Ureter (tissue), 1 donor: ENCODE results near the gene ANGPTL2. TPM values are rescaled to one million over a fixed set of nuclear protein-coding genes. Genes with fewer than 3 reads are reported as not detected.

Experiments used
- DNase-seq: peaks from one replicate; pipeline ENCODE4 v3.0.0-alpha.2; 2020; ENCODE audit warnings: low spot score
- total RNA-seq: library from RNA; stranded (reverse); gene quantifications from one replicate; pipeline ENCODE4 v1.2.4, GENCODE V29; 2023
- donor health status: DM: yes; HTN: yes; CAD: no.

The ANGPTL2 gene, protein sequence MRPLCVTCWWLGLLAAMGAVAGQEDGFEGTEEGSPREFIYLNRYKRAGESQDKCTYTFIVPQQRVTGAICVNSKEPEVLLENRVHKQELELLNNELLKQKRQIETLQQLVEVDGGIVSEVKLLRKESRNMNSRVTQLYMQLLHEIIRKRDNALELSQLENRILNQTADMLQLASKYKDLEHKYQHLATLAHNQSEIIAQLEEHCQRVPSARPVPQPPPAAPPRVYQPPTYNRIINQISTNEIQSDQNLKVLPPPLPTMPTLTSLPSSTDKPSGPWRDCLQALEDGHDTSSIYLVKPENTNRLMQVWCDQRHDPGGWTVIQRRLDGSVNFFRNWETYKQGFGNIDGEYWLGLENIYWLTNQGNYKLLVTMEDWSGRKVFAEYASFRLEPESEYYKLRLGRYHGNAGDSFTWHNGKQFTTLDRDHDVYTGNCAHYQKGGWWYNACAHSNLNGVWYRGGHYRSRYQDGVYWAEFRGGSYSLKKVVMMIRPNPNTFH
- total RNA-seq, result 22.2 TPM

DNA sequence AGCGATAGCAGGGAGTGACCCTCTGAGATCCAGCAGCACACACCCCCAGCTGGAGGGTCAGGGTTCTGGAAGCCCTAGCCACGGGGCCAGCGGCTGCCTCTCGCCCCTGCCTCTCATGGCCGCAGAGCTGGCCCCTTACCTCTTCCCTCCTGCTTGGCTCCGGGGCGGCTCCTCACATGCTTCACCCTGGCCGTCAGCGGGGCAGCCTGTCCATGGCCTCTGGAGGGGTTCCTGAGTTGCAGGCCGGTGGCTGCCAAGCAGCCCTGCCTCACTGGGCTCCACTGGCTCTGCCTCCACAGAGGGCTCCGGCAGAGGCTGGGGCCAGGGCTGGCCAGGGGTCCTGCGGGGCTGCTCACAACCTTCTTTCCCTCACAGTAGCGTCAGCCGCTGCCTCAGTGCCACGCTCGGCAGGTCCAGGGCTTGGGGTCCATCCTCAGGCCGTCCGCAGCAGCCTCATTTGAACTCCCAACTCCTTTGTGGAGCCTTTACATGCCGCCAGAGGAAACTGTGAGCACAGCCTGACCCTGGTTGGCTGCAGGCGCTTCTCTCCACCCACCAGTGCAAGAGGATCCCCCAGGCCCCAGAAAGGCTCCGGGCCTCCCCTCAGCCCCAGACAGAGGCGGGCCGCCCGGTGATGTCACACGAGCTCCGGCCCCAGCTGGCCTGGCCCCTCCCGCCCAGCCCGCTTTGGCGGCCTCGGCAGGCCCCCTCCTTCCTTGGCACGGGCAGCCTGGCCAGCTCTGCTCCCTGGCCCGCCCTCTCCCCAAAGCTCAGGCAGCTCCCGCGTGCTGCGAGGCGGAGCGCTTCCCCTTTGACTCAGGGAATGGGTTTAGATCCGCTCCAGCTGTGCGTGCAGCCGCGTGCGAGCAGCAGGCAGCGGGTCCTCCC lies at the start of gene ANGPTL2:
Gene ANGPTL2, minus strand, starts transcription at position 460 of the 888 bp plus-strand sequence. CDS start 13,904 bp downstream, outside the sequence.
- peak; percentile 88 for DNase-seq

DNA sequence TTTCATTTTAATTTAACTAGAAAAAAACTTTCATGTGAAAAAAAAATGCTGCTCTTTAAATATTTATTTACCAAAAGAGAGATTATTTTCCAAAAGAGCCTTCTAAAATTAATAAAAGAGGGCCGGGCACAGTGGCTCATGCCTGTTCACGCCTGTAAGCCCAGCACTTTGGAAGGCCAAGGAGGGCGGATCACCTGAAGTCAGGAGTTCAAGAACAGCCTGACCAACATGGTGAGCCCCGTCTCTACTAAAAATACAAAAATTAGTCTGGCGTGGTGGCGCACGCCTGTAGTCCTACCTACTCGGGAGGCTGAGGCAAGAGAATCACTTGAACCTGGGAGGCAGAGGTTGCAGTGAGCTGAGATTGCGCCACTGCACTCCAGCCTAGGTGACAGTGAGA lies 48.9 kb upstream of the ANGPTL2 start:
- DNase-seq, result peak; percentile 17

DNA sequence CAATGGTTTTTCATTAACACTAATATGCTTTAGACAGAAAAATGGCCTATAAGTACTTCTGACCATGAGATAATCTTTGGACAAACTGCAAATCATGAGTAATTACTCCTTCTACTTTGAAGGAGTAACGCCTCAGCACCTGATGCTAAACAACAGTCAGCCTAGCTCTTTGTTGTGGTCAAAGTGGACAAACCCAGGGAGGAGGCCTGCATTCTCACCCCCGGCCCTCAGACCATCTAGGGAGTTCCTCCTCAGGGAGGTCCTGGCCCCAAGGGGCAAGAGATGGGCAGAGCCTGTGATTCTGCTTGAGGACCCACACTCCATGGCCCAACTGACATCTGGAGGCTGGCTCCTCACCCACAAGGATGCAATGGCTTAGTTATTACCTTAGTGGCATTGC lies 48.2 kb upstream of the ANGPTL2 start:
- peak; percentile 35 for DNase-seq

DNA sequence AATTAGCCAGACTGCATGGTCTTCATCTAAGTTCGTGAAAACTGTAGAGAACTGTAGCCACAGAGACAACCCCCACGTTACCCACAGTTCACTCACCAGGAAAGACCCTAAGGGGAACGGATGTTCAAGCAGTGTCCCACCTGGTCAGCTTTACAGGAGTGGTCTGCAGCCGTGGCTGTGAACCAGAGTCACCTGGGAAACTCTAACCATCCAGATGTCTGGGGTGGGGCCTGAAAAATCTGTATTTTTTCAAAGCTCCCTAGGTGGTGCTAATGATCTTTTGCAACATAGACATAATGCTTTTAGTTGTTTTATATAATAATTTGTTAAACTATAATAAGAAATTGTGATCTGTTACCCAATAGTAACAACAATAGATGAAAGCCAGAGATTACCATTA lies 47.7 kb upstream of the ANGPTL2 start:
- no peak for DNase-seq

DNA sequence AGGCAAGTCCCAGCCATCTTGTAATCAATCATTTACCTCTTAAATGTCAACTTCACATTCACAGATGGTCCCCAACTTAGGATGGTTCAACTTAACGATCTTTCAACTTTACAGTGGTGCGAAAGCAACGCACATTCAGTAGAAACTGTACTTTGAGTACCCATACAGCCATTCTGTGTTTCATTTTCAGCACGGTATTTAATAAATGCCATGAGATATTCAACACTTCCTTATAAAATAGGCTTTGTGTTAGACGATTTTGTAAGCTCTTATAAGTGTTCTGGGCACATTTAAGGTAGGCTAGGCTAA lies 47.1 kb upstream of the ANGPTL2 start:
- DNase-seq, result no peak

DNA sequence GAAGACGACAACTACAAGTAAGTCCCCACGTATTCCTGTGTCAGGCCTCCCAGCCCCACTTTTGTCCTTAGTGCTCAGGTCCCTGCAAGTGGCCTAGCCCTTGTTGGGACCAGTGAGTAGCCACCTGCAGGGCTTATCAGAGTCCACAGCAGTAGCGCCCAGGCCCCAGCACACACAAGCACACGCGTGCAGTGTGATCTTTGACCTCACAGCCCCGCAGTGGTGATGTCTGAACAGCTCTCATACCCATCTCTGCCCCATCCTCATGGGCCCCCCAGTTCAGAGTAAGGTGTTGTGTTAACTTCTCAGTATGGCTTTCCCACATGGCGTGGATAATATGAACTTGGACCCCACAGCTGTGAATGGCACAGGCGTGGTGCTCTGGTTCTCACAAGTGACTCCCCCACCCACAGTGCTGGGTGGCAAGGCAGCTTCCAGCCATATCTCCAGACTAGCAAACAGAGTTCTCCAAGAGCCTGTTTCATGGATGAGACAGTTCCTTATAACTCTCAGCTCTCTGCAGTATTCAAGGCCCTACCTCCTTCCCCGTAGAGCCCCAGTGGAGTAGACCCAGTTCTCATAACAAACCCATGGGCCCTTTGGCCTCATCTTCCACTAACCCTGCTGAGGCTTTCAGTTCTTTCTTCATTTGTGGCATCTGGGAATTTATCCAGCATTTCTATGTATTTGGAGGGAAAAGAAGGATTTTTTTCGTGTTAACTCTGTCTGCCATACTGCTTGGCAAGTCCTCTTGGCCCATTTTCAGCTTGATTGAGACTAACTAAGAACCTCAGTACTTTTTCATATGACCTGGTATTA lies 46.5 kb upstream of the ANGPTL2 start:
- no peak for DNase-seq

DNA sequence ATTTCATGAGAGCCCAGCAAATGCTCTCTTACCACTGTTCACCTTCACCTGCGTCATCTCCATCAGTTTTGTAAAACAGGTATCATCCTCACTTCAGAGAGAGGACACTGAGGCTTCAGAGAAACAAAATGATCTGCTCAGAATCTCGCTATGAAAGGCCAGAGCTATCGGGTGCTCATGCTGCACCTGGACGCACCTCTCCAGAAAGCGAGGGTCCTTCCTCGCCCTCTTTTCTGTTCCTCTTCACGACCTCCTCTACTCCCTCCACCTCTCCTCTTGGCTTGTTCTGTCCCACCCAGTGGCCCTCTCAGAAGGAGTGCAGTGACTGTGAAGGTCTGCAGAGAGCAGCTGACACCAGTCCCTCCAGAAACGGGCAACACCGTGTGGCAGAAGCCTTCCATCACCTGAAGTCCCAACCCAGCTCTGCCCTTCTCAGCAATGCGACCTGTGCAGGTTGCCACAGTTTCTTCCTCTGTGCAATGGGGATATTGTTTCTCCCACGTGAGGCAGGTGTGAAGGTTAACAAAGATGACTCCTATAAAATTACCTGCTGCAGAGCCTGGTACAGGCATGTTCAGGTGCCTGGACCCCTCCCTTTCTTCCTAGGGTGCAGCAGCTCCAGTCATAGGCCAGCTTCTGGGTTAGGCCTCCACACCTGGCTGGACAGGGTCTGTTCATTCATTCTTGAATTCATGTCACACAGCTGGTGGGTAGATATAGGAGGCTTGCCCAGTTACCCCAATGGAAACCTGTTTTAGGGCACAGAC lies 45.3 kb upstream of the ANGPTL2 start:
- DNase-seq, result no peak

DNA sequence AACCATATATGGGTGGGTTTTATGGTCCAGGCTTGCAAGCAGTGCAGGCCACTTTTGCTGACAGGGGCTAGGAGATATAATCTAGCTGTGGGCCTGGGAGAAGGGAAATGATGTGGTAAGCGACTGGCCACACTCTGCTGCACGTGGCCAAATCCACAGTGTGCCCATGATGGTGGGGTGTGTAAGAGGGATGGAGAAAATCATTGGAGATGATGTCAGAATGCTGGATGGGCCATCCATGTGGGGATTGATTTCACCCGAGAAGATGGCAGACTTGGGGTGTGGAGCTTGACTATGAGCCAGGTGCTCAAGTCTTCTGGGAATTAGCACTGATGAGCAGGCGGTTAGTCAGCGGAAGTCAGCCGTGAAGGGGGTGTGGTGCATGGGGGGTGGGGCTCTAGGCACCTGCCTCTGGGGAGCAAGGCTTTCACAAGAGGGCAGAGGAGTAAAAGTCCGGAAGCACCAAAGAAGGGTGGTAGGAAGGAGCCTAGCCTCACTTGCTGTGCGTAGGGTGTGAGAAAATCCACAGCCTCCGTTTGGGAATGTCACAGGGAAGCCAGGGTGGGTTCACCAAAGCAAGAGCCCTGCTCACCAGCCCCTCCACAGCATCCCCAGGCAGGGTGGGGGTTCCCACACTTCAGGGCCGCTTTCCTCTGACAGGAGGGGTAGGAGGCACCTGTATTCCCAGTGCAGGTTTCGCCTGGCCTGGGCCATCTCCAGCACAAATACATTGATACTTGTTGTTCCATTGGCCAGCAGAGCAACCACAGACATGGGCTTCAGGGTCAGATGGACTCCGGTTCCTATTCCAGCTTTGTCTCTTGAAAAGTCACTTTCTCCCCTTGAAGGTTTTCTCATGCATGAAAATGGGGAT lies 44.5 kb upstream of the ANGPTL2 start:
- no peak for DNase-seq

DNA sequence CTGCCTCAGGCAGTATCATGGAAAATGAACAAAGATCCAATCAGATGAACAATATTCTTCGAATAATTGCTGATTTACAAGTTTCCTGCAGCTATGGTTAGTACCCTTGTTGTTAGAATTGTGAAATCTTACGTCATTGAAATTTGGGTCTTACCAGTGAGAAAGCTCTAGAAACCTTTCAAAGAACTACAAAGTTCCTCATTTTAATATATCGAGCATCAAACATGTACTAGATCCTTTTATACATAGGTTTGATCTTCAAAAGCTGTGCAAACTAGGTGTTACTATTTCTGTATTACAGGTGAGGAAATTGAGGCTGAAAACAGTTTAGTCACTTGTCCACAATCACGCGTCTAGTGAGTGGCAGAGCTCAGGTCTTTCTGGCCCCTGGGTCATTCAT lies 43.7 kb upstream of the ANGPTL2 start:
- DNase-seq, result no peak

DNA sequence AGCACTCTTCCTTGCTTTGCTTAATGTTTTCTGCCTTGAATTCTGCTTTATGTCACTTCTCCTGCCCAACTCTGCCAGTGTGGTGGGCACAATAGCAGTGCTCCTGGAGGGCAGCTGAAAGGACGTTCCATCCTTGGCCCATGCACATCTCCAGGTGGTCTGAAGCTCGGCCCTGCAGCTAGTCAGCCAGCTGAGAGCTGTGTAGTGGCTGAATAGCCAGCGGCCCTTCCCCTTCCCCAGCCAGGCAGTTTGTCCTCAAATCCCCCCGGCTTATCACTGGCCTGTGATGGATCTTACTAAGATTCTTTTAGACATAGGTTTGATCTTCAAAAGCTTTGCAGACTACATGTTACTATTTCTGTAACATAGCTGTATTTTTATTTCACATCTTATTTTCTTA lies 42.7 kb upstream of the ANGPTL2 start:
- no peak for DNase-seq

DNA sequence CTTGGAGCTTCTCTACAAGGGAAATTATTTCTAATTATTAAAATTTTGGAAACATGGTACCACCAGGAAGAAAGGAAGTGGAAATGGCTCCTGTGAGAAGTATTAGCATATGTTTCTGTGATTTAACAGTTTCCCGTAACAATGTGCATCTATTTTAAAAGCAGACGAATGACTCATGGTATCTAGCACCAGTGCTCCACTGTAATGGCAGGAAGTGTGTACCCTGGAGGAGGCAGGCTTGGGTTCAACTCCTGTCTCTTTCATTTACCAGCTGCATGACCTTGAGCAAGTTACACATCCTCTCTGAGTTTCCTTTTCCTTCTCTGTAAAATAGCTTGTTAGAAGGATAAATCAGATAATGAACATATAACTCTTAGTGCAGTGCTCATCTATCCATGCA lies 41.0 kb upstream of the ANGPTL2 start:
- DNase-seq, result no peak

DNA sequence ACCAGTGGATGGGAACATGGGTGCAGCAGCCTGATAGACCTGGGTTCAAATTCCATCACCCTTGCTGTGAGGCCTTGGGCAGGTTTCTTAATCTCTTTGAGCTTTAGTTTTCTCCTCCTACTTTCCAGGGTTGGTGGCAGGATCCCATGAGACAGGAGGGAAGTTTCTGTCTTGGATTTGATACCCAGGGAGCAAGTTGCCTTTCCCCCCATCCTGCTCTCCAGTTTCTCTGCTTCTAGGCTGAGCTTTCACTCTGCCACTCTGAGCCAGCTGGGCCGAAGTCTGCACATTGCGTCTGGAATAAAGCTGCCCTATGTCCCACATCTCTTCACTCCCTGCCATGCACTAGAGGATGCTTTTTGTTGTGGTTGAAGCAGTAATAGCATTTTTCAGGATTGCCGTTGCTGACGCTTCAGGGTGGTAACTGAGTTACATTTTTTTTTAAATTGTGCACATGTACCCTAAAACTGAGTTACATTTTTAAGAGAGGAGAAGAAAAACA lies 40.5 kb upstream of the ANGPTL2 start:
- no peak for DNase-seq

DNA sequence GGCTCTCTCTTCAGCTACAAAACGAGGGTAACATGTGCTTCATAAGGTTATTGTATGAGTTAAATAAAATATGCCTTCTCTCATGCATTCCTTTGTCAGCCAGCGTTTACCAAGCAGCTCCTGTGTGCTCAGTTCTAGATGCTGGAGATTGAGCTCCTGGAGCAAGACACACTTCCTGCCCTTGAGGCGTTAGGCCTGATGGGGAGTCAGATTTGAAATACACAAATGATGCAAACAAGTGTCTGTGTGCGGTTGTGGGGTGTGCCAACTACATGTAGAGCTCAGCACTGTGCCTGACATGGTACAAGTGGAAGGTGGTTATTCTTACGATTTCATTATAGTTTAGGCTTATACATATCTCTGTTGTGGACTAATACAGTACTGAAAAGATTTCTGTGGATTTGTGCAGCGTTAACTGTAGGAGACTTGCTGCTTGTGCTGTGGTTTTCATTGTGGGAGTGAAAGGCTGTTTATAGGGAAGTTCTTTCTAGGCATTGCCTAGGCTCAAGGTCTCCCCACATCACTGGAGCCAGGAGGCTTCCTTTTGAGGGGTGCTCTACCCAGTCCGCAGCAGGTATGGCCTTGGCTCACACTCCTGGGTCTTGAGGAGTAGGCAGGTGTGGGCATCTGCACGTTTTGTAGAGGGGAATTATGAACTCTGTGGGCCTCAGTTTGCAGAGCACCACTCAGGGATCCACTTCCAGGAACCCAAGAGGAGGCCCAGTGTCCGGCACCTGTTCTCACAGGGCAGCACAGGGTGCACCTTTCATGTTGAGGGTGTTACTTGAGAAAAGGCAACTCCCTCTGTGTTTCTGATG lies 39.8 kb upstream of the ANGPTL2 start:
- peak; percentile 43 for DNase-seq

DNA sequence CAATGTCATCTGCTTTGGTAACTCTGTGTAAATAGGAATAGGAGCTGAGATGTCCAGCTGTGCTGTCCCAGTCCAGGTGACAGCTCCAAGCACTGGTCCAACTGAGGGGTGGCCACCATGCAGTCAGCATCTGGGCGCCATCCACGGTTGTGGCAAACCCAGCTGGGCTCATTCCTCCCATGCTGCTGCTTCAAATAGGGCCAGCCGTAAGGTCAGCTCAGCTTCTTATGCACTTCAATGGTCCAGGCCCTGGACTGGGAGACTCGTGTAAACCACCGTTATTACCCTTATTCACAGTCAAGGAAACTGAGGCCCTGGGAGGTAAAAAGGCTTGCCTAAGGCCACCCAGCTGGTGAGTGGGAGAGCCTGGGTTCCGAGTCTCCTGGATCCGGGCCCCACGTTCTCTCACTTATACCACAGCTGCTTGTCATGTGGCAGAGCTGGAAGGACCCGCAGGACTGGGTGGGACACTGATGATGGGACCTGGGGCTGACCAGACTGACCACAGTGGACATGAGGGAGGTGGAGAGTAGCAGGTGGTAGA lies 38.7 kb upstream of the ANGPTL2 start:
- DNase-seq, result no peak

DNA sequence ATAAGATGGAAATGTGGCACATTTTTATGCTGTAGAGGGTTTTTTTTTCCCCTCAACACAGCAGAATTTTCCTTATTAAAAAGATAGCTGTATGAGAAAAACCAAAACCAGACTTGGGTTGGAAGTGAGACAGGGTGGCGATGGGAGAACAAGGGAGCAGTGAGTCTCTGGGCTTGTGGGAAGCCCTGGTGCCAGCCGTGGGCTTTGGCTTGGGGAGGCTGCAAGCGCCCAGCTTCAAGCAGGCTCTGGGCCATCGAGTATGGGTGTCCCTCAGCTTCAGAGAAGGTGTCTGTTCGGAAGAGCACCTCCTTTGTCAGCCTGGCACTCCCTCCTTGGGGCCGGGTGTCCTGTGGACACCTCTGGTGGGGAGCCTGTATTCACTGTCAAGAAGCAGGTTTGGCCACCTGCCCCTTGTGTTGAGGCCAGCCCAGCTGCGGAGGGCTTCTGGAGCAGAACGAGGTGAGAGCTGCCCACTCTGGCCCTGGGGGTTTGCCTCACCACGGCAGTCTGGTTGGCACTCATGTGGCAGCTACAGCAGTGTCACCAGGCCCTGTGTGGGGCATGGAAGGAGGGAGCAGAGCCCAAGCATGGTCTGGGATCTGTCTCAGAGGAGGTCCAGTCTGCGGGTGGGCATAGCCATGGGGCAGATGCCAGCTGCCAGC lies 37.6 kb upstream of the ANGPTL2 start:
- DNase-seq, result peak; percentile 40

DNA sequence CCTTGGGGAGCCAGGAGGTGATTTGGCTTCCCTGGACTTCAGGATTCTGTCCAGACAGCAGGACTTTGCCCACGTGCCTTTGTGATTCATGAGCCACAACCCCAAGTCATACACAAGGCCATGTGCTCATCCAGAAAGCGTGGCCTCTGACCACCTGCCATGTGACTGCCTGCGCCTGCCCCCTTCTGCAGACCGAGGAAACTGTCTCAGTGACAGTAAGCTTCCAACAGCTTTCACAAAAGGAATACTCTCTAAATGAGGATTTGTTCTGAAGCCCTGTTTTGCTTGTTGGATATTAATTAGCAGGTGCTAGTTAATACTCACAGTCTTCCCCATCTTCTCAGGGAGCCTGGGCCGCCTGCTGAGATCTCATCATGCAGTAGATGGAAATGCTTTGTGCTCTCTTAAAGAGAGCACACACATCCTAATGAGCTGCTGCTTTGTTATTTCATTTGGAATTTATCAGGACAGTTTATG lies 36.9 kb upstream of the ANGPTL2 start:
- peak; percentile 45 for DNase-seq

DNA sequence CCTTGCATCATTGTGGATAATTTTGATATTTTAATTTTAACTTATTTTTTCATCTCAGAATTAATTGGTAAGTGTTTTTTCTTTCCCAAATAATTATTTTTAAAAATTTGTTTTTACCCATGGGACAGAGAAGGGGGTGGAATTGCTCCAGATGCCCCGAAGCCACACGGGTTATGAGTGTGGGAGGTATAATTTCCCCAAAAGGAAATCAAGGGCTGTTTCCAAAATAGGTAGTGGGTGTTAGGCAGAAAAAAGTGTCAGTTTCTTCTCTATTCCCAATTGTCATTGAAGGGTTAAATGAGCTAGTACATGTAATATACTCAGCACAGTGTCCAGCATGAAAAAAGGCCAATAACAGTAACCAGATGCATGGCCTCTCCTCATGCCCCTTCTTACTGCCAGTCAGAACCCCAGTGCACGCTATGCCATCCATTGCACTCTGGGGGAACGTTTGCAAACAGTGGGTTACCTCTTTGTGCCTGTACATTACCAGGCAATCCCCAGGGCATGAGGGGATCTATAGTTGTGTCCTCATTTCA lies 36.4 kb upstream of the ANGPTL2 start:
- DNase-seq, result no peak
